ENCODE measurements around the gene TGM5.

GRCh38 chr15:43230640-43231115 lies 36.0 kb downstream of the TGM5 start:
- TF ChIP-seq POLR2A (IDR thresholded peaks at IDR 0.05) (no peak), CTCF (IDR thresholded peaks at IDR 0.05) (no peak), POLR2AphosphoS5 (IDR thresholded peaks at IDR 0.05) (peak; percentile 7), EP300 (IDR thresholded peaks at IDR 0.05) (no peak)

Measured in gastroesophageal sphincter (tissue), 3 donors.